ENCODE results near the gene ZNF598. TPM values are rescaled to one million over a fixed set of nuclear protein-coding genes. Genes with fewer than 3 reads are reported as not detected.
A peak's percentile ranks its signal among the peaks of the same experiment; 100 is the strongest.

The ZNF598 gene
- total RNA-seq, 3 donors from 2014 or later = 118 to 127 (median 126) TPM

GRCh38 chr16:1998852-1999801, 10.5 kb downstream of the ZNF598 start:
- Mint-ChIP-seq H3K36me3 (ENCODE audit: insufficient read depth) (peaks cover 9% of the 10 kb centered on the region), H3K9me3 (no peaks in the 10 kb centered on the region), H3K27me3 (ENCODE audit: low read depth) (no peaks in the 10 kb centered on the region), H3K4me1 (ENCODE audit: low read depth) (peaks cover 3% of the 10 kb centered on the region), H3K4me3 (no peak overlapping the region)
- no peak for DNase-seq
- ATAC-seq = no peak

- Mint-ChIP-seq H3K27me3 (ENCODE audit: low read depth) (no peaks in the 10 kb centered on the region), H3K4me1 (ENCODE audit: low read depth) (peaks cover 9% of the 10 kb centered on the region), H3K4me3 (no peak overlapping the region), H3K36me3 (ENCODE audit: insufficient read depth) (peaks cover 9% of the 10 kb centered on the region), H3K9me3 (no peaks in the 10 kb centered on the region)
- DNase-seq (no peak), ATAC-seq (no peak)
Measured at GRCh38 chr16:1998360-1998835, 11.2 kb downstream of the ZNF598 start.

- Mint-ChIP-seq H3K9me3 (no peaks in the 10 kb centered on the region), H3K27me3 (ENCODE audit: low read depth) (no peaks in the 10 kb centered on the region), H3K4me1 (ENCODE audit: low read depth) (peaks cover 10% of the 10 kb centered on the region), H3K4me3 (no peak overlapping the region), H3K36me3 (ENCODE audit: insufficient read depth) (peaks cover 9% of the 10 kb centered on the region)
- ATAC-seq (no peak), DNase-seq (no peak)
Measured at GRCh38 chr16:1997494-1998359, 11.9 kb downstream of the ZNF598 start.

GRCh38 chr16:1993731-1994131, 15.9 kb downstream of the ZNF598 start:
- Mint-ChIP-seq H3K36me3 (ENCODE audit: insufficient read depth) (peaks cover 2% of the 10 kb centered on the region), H3K4me3 (no peak overlapping the region), H3K27me3 (ENCODE audit: low read depth) (peaks cover 7% of the 10 kb centered on the region), H3K4me1 (ENCODE audit: low read depth) (peaks cover 23% of the 10 kb centered on the region), H3K9me3 (no peaks in the 10 kb centered on the region)
- no peak for ATAC-seq
- no peak for DNase-seq

GRCh38 chr16:1992704-1993317, 16.8 kb downstream of the ZNF598 start:
- DNase-seq (no peak), ATAC-seq (no peak)
- Mint-ChIP-seq H3K27me3 (ENCODE audit: low read depth) (peaks cover 11% of the 10 kb centered on the region), H3K9me3 (no peaks in the 10 kb centered on the region), H3K4me3 (no peak overlapping the region), H3K4me1 (ENCODE audit: low read depth) (peaks cover 23% of the 10 kb centered on the region), H3K36me3 (ENCODE audit: insufficient read depth) (no peaks in the 10 kb centered on the region)

GRCh38 chr16:1991948-1992703, 17.5 kb downstream of the ZNF598 start:
- peak overlapping the region; percentile 70 for H3K4me3 Mint-ChIP-seq
- DNase-seq = peak; percentile 99
- H3K4me1 Mint-ChIP-seq (ENCODE audit: low read depth) = peaks cover 23% of the 10 kb centered on the region
- H3K9me3 Mint-ChIP-seq = no peaks in the 10 kb centered on the region
- peaks cover 11% of the 10 kb centered on the region for H3K27me3 Mint-ChIP-seq (ENCODE audit: low read depth)
- no peaks in the 10 kb centered on the region for H3K36me3 Mint-ChIP-seq (ENCODE audit: insufficient read depth)
- peak; percentile 68 to 80 for ATAC-seq

GRCh38 chr16:1991588-1991947, 18.1 kb downstream of the ZNF598 start:
- H3K4me3 Mint-ChIP-seq = peak overlapping the region; percentile 70
- no peaks in the 10 kb centered on the region for H3K9me3 Mint-ChIP-seq
- H3K4me1 Mint-ChIP-seq (ENCODE audit: low read depth) = peaks cover 23% of the 10 kb centered on the region
- DNase-seq (no peak), ATAC-seq (no peak)
- no peaks in the 10 kb centered on the region for H3K36me3 Mint-ChIP-seq (ENCODE audit: insufficient read depth)
- H3K27me3 Mint-ChIP-seq (ENCODE audit: low read depth) = peaks cover 11% of the 10 kb centered on the region

GRCh38 chr16:1991135-1991551, 18.5 kb downstream of the ZNF598 start:
- peaks cover 11% of the 10 kb centered on the region for H3K27me3 Mint-ChIP-seq (ENCODE audit: low read depth)
- no peaks in the 10 kb centered on the region for H3K36me3 Mint-ChIP-seq (ENCODE audit: insufficient read depth)

GRCh38 chr16:1990351-1991134, 19.1 kb downstream of the ZNF598 start:
- Mint-ChIP-seq H3K36me3 (ENCODE audit: insufficient read depth) (peaks cover 3% of the 10 kb centered on the region), H3K4me1 (ENCODE audit: low read depth) (peaks cover 21% of the 10 kb centered on the region), H3K9me3 (no peaks in the 10 kb centered on the region), H3K27me3 (ENCODE audit: low read depth) (peaks cover 11% of the 10 kb centered on the region), H3K4me3 (peak overlapping the region; percentile 70)
- ATAC-seq (no peak), DNase-seq (no peak)

More at GRCh38 chr16:1991135-1991551, 18.5 kb downstream of the ZNF598 start:
- peaks cover 23% of the 10 kb centered on the region for H3K4me1 Mint-ChIP-seq (ENCODE audit: low read depth)
- ATAC-seq (peak; percentile 21 to 39), DNase-seq (peak; percentile 43)
- H3K9me3 Mint-ChIP-seq = no peaks in the 10 kb centered on the region
- peak overlapping the region; percentile 70 for H3K4me3 Mint-ChIP-seq

- DNase-seq = no peak
- ATAC-seq = no peak
- H3K27me3 Mint-ChIP-seq (ENCODE audit: low read depth) = peaks cover 11% of the 10 kb centered on the region
- peaks cover 26% of the 10 kb centered on the region for H3K4me1 Mint-ChIP-seq (ENCODE audit: low read depth)
- H3K36me3 Mint-ChIP-seq (ENCODE audit: insufficient read depth) = peaks cover 3% of the 10 kb centered on the region
- no peaks in the 10 kb centered on the region for H3K9me3 Mint-ChIP-seq
- no peak overlapping the region for H3K4me3 Mint-ChIP-seq
Measured at GRCh38 chr16:1990101-1990350, 19.6 kb downstream of the ZNF598 start.

GRCh38 chr16:1989209-1990100, 20.2 kb downstream of the ZNF598 start, which contains the start of gene SYNGR3:
Gene SYNGR3, plus strand, starts transcription at chr16:1989970. Its CDS starts 133 bp downstream, at chr16:1990103.
- peaks cover 11% of the 10 kb centered on the region for H3K27me3 Mint-ChIP-seq (ENCODE audit: low read depth)
- no peaks in the 10 kb centered on the region for H3K9me3 Mint-ChIP-seq
- peaks cover 31% of the 10 kb centered on the region for H3K4me1 Mint-ChIP-seq (ENCODE audit: low read depth)
- H3K4me3 Mint-ChIP-seq = peak within 1 kb of the TSS; percentile 70
- DNase-seq (no peak), ATAC-seq (no peak)
- H3K36me3 Mint-ChIP-seq (ENCODE audit: insufficient read depth) = peaks cover 3% of the 10 kb centered on the region

- ATAC-seq (no peak), DNase-seq (no peak)
- Mint-ChIP-seq H3K9me3 (no peaks in the 10 kb centered on the region), H3K4me3 (no peak overlapping the region), H3K36me3 (ENCODE audit: insufficient read depth) (peaks cover 3% of the 10 kb centered on the region), H3K27me3 (ENCODE audit: low read depth) (peaks cover 14% of the 10 kb centered on the region), H3K4me1 (ENCODE audit: low read depth) (peaks cover 29% of the 10 kb centered on the region)
Measured at GRCh38 chr16:1987198-1987597, 22.4 kb downstream of the ZNF598 start.
